OCI-LY7 (cell line): ENCODE measurements around the gene MTCH2.

ENCODE experiments used
- EZH2phosphoT487 ChIP-seq: fragments of 200-600 bp; sonication (generic); IDR thresholded peaks from 2 replicates; pipeline ENCODE4 v1.6.1; 2018; ENCODE audit warnings: low read depth, borderline replicate concordance, mild to moderate bottlenecking, mixed run types, antibody characterized with exemption, low read length, moderate library complexity, mixed read lengths
- TF ChIP-seq, protein P1 (sequence below): fragments of 200-600 bp; sonication (generic); conservative IDR thresholded peaks from 2 replicates; pipeline ENCODE4 v1.5.1; 2014; ENCODE audit warnings: mild to moderate bottlenecking, antibody characterized with exemption, low read length, moderate library complexity, mixed read lengths

DNA sequence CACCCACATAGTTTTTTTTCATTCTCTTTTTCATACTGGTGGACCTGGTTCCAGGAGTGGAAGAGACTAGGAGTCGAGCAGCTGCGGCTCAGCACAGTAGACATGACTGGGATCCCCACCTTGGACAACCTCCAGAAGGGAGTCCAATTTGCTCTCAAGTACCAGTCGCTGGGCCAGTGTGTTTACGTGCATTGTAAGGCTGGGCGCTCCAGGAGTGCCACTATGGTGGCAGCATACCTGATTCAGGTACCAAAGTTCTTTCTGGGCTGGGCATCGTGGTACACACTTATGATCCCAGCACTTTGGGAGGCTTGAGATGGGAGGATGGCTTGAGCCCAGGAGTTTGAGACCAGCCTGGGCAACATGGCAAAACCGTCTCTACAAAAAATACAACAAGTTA, 72.7 kb downstream of the MTCH2 start:
- TF ChIP-seq, protein P1, sequence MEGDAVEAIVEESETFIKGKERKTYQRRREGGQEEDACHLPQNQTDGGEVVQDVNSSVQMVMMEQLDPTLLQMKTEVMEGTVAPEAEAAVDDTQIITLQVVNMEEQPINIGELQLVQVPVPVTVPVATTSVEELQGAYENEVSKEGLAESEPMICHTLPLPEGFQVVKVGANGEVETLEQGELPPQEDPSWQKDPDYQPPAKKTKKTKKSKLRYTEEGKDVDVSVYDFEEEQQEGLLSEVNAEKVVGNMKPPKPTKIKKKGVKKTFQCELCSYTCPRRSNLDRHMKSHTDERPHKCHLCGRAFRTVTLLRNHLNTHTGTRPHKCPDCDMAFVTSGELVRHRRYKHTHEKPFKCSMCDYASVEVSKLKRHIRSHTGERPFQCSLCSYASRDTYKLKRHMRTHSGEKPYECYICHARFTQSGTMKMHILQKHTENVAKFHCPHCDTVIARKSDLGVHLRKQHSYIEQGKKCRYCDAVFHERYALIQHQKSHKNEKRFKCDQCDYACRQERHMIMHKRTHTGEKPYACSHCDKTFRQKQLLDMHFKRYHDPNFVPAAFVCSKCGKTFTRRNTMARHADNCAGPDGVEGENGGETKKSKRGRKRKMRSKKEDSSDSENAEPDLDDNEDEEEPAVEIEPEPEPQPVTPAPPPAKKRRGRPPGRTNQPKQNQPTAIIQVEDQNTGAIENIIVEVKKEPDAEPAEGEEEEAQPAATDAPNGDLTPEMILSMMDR = no peak
- no peak for TF ChIP-seq EZH2phosphoT487
